GM19043 (cell line): ENCODE measurements around the gene AIPL1.

Experiments used
- ATAC-seq: cut with Tn5 transposase; IDR thresholded peaks from one replicate; pipeline ENCODE4 v1.9.1; 2021; ENCODE audit warnings: low read depth; ENCODE audit not compliant: unreplicated experiment

AIPL1 gene

GRCh38 chr17:6452471-6453266, 17.7 kb upstream of the AIPL1 start:
- ATAC-seq: no peak

GRCh38 chr17:6450926-6451832, 16.3 kb upstream of the AIPL1 start:
- ATAC-seq: no peak

- ATAC-seq: no peak
These were observed 14.4 kb upstream of the AIPL1 start for GRCh38 chr17:6449307-6449706.

- no peak for ATAC-seq
These were observed 13.6 kb upstream of the AIPL1 start for GRCh38 chr17:6448473-6448872.

GRCh38 chr17:6446516-6447100, 11.7 kb upstream of the AIPL1 start:
- no peak for ATAC-seq

- no peak for ATAC-seq
These were observed 9.8 kb upstream of the AIPL1 start for GRCh38 chr17:6444571-6445335.

- peak; percentile 82 for ATAC-seq
These were observed 9.0 kb upstream of the AIPL1 start, which contains the start of gene PIMREG for GRCh38 chr17:6443692-6444570. Gene PIMREG (plus strand): TSS chr17:6444455. CDS start chr17:6445111, 656 bp downstream.

GRCh38 chr17:6442775-6443174, 7.9 kb upstream of the AIPL1 start:
- ATAC-seq: no peak

- ATAC-seq: no peak
These were observed 5.0 kb upstream of the AIPL1 start for GRCh38 chr17:6439951-6440350.

- no peak for ATAC-seq
These were observed 3.0 kb upstream of the AIPL1 start for GRCh38 chr17:6437956-6438355.

- ATAC-seq: no peak
These were observed 2.5 kb upstream of the AIPL1 start for GRCh38 chr17:6437466-6437865.

GRCh38 chr17:6435968-6436367, 1.0 kb upstream of the AIPL1 start:
- ATAC-seq: no peak

GRCh38 chr17:6430769-6431168, 4.2 kb downstream of the AIPL1 start:
- no peak for ATAC-seq

- ATAC-seq: no peak
These were observed 5.7 kb downstream of the AIPL1 start for GRCh38 chr17:6429266-6429665.

- ATAC-seq: no peak
These were observed 6.5 kb downstream of the AIPL1 start for GRCh38 chr17:6428207-6428965.

- ATAC-seq: no peak
These were observed 7.6 kb downstream of the AIPL1 start for GRCh38 chr17:6427279-6427781.

- ATAC-seq: no peak
These were observed 8.4 kb downstream of the AIPL1 start for GRCh38 chr17:6426356-6427101.

- ATAC-seq: no peak
These were observed 9.5 kb downstream of the AIPL1 start for GRCh38 chr17:6425407-6425806.
